ENCODE measurements around the gene ITIH2. TPM values are rescaled to one million over a fixed set of nuclear protein-coding genes. Genes with fewer than 3 reads are reported as not detected.

The ITIH2 gene
- total and polyA plus RNA-seq, 2 of the 8 experiments (the other 6 are each of a cell fraction or from before 2014, with no cell fraction given) = not detected

DNA sequence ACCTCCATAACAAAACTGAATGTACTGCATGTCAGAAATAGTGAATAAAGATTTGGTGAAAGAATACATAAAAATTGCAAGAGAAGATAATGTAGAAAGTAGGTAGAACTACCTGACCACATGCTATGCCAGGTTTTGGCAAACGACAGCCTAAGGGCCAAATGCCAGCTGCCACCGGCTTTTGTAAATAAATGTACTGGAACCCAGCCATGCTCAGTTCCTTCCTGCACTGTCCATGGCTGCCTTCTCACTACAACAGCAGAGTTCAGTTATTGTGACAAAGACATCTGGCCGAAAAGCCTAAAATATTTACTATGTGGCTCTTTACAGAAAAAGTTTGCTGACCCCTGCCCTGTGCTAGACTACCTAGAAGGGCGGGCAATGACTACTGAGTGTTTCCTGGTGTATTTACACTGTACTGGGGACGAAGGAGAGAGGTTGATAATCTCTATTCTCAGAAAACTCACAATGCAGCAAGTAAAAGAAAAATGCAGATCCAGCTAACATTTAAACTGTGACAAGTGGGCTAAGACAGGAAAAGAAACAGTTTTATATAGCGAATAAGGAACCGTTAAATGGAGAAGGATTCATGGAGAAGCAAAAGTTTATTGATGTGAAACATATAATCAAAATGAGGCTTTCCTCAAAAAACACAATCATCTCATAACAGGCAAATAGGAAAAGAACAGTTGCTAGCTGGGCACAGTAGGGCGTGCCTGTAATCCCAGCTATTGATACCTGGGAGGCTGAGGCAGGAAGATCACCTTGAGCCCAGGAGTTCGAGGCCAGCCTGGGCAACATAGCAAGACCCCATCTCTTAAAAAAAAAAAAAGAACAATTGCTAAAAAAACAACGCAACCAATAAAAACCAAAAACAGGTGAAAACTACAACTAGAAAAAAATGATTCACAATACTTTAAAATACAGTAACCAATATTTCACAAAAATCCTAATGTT lies 71.0 kb downstream of the ITIH2 start (continued):
- no peak for TF ChIP-seq CBX5 (IDR thresholded peaks at IDR 0.05; ENCODE audit: low read depth, low read length)
- TF ChIP-seq EGR1 (IDR thresholded peaks at IDR 0.05; ENCODE audit: borderline replicate concordance, low read depth, low read length) = no peak
- no peak for TF ChIP-seq KDM4A (IDR thresholded peaks at IDR 0.05; ENCODE audit: low read depth, low read length, severe bottlenecking)
- TF ChIP-seq, protein P1, sequence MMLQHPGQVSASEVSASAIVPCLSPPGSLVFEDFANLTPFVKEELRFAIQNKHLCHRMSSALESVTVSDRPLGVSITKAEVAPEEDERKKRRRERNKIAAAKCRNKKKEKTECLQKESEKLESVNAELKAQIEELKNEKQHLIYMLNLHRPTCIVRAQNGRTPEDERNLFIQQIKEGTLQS (IDR thresholded peaks at IDR 0.05; ENCODE audit: insufficient read depth, low read depth, low read length) = no peak
- TF ChIP-seq, protein P2, sequence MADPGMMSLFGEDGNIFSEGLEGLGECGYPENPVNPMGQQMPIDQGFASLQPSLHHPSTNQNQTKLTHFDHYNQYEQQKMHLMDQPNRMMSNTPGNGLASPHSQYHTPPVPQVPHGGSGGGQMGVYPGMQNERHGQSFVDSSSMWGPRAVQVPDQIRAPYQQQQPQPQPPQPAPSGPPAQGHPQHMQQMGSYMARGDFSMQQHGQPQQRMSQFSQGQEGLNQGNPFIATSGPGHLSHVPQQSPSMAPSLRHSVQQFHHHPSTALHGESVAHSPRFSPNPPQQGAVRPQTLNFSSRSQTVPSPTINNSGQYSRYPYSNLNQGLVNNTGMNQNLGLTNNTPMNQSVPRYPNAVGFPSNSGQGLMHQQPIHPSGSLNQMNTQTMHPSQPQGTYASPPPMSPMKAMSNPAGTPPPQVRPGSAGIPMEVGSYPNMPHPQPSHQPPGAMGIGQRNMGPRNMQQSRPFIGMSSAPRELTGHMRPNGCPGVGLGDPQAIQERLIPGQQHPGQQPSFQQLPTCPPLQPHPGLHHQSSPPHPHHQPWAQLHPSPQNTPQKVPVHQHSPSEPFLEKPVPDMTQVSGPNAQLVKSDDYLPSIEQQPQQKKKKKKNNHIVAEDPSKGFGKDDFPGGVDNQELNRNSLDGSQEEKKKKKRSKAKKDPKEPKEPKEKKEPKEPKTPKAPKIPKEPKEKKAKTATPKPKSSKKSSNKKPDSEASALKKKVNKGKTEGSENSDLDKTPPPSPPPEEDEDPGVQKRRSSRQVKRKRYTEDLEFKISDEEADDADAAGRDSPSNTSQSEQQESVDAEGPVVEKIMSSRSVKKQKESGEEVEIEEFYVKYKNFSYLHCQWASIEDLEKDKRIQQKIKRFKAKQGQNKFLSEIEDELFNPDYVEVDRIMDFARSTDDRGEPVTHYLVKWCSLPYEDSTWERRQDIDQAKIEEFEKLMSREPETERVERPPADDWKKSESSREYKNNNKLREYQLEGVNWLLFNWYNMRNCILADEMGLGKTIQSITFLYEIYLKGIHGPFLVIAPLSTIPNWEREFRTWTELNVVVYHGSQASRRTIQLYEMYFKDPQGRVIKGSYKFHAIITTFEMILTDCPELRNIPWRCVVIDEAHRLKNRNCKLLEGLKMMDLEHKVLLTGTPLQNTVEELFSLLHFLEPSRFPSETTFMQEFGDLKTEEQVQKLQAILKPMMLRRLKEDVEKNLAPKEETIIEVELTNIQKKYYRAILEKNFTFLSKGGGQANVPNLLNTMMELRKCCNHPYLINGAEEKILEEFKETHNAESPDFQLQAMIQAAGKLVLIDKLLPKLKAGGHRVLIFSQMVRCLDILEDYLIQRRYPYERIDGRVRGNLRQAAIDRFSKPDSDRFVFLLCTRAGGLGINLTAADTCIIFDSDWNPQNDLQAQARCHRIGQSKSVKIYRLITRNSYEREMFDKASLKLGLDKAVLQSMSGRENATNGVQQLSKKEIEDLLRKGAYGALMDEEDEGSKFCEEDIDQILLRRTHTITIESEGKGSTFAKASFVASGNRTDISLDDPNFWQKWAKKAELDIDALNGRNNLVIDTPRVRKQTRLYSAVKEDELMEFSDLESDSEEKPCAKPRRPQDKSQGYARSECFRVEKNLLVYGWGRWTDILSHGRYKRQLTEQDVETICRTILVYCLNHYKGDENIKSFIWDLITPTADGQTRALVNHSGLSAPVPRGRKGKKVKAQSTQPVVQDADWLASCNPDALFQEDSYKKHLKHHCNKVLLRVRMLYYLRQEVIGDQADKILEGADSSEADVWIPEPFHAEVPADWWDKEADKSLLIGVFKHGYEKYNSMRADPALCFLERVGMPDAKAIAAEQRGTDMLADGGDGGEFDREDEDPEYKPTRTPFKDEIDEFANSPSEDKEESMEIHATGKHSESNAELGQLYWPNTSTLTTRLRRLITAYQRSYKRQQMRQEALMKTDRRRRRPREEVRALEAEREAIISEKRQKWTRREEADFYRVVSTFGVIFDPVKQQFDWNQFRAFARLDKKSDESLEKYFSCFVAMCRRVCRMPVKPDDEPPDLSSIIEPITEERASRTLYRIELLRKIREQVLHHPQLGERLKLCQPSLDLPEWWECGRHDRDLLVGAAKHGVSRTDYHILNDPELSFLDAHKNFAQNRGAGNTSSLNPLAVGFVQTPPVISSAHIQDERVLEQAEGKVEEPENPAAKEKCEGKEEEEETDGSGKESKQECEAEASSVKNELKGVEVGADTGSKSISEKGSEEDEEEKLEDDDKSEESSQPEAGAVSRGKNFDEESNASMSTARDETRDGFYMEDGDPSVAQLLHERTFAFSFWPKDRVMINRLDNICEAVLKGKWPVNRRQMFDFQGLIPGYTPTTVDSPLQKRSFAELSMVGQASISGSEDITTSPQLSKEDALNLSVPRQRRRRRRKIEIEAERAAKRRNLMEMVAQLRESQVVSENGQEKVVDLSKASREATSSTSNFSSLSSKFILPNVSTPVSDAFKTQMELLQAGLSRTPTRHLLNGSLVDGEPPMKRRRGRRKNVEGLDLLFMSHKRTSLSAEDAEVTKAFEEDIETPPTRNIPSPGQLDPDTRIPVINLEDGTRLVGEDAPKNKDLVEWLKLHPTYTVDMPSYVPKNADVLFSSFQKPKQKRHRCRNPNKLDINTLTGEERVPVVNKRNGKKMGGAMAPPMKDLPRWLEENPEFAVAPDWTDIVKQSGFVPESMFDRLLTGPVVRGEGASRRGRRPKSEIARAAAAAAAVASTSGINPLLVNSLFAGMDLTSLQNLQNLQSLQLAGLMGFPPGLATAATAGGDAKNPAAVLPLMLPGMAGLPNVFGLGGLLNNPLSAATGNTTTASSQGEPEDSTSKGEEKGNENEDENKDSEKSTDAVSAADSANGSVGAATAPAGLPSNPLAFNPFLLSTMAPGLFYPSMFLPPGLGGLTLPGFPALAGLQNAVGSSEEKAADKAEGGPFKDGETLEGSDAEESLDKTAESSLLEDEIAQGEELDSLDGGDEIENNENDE (IDR thresholded peaks at IDR 0.05; ENCODE audit: insufficient replicate concordance, low read length) = no peak
- TF ChIP-seq ZNF274 (IDR thresholded peaks at IDR 0.05; ENCODE audit: borderline replicate concordance, extremely low read depth, low read length) = no peak
- TF ChIP-seq SP1 (IDR thresholded peaks at IDR 0.05; ENCODE audit: low read depth, low read length) = no peak
- no peak for TF ChIP-seq GTF2F1 (IDR thresholded peaks at IDR 0.05; ENCODE audit: borderline replicate concordance, low read depth, low read length)
- TF ChIP-seq CREB1 (IDR thresholded peaks at IDR 0.05) = no peak

Measured in H1 (cell line).